Stimulated activated CD8-positive, alpha-beta memory T cell treated with anti-CD3 and anti-CD28 coated beads, Interleukin-12 subunit alpha, Interleukin-12 subunit beta, amount 100 ng/mL, for 4 hours (primary cell): ENCODE measurements around the gene AGBL5.
"Not testable (repeated sequence)": the region's sequence is repeated elsewhere in the genome, so short reads cannot be mapped to it uniquely, and the experiment has no call there.

Source experiments
- DNase-seq: peaks from one replicate; pipeline ENCODE4 v3.0.0-alpha.2; 2020; ENCODE audit warnings: low read depth

AGBL5 gene

GRCh38 chr2:27053776-27054175, 2.3 kb downstream of the AGBL5 start:
- no peak for DNase-seq

- no peak for DNase-seq
Observed at GRCh38 chr2:27054721-27055120, 3.3 kb downstream of the AGBL5 start.

GRCh38 chr2:27057184-27057583, 5.7 kb downstream of the AGBL5 start:
- DNase-seq, result no peak

GRCh38 chr2:27058210-27058609, 6.7 kb downstream of the AGBL5 start:
- DNase-seq, result no peak

GRCh38 chr2:27059141-27059820, 7.8 kb downstream of the AGBL5 start:
- no peak for DNase-seq

GRCh38 chr2:27060323-27060722, 8.9 kb downstream of the AGBL5 start:
- no peak for DNase-seq

GRCh38 chr2:27065128-27065527, 13.7 kb downstream of the AGBL5 start:
- no peak for DNase-seq

GRCh38 chr2:27067385-27067784, 15.9 kb downstream of the AGBL5 start:
- DNase-seq, result no peak

GRCh38 chr2:27069436-27069835, 18.0 kb downstream of the AGBL5 start:
- DNase-seq, result no peak

- no peak for DNase-seq
Observed at GRCh38 chr2:27069961-27070618, 18.6 kb downstream of the AGBL5 start.

GRCh38 chr2:27070653-27071276, 19.3 kb downstream of the AGBL5 start:
- no peak for DNase-seq

GRCh38 chr2:27071277-27071989, 20.0 kb downstream of the AGBL5 start, which contains the start of gene OST4:
OST4 (minus strand) TSS chr2:27071654.
- DNase-seq, result peak; percentile 86

- DNase-seq, result no peak
Observed at GRCh38 chr2:27071990-27072830, 20.7 kb downstream of the AGBL5 start.

GRCh38 chr2:27072920-27073319, 21.5 kb downstream of the AGBL5 start:
- DNase-seq, result no peak

- no peak for DNase-seq
Observed at GRCh38 chr2:27073782-27074181, 22.3 kb downstream of the AGBL5 start.

GRCh38 chr2:27074738-27075565, 23.5 kb downstream of the AGBL5 start:
- DNase-seq, result no peak

- not testable (repeated sequence) for DNase-seq
Observed at GRCh38 chr2:27075566-27075871, 24.1 kb downstream of the AGBL5 start.

- DNase-seq, result no peak
Observed at GRCh38 chr2:27076323-27076722, 24.9 kb downstream of the AGBL5 start.

- DNase-seq, result no peak
Observed at GRCh38 chr2:27077231-27077630, 25.8 kb downstream of the AGBL5 start.

GRCh38 chr2:27078267-27079194, 27.1 kb downstream of the AGBL5 start, which contains the start of gene EMILIN1:
EMILIN1 (plus strand) TSS chr2:27078615; CDS start chr2:27079066, 451 bp downstream.
- DNase-seq, result no peak
